Stimulated activated CD4-positive, alpha-beta T cell treated with anti-CD3 and anti-CD28 coated beads, TNF-alpha, amount 100 ng/mL, for 24 hours (primary cell): ENCODE data around the gene RAP1GAP2.
A peak's percentile ranks its signal among the peaks of the same experiment; 100 is the strongest.
"Not testable (repeated sequence)": the region's sequence is repeated elsewhere in the genome, so short reads cannot be mapped to it uniquely, and the experiment has no call there.

Experiments used
- DNase-seq, 3 experiments: peaks; one replicate each; pipeline ENCODE4 v3.0.0-alpha.2; 2020; ENCODE audit warnings: low read depth in 3 of 3

Gene RAP1GAP2

GRCh38 chr17:3039736-3040135 is 243.5 kb downstream of the RAP1GAP2 start:
- no peak for DNase-seq

GRCh38 chr17:3040882-3041281 is 244.6 kb downstream of the RAP1GAP2 start:
- DNase-seq = no peak

- DNase-seq = peak in 1 of 3 experiments; percentile 22
Measured at GRCh38 chr17:3043737-3044365, 247.6 kb downstream of the RAP1GAP2 start.

GRCh38 chr17:3046753-3047152 is 250.5 kb downstream of the RAP1GAP2 start:
- DNase-seq = no peak

GRCh38 chr17:3048727-3049471 is 252.7 kb downstream of the RAP1GAP2 start:
- DNase-seq = peak; percentile 83 to 94 (median 91)

- DNase-seq = no peak
Measured at GRCh38 chr17:3049705-3050295, 253.6 kb downstream of the RAP1GAP2 start.

GRCh38 chr17:3054868-3055267 is 258.6 kb downstream of the RAP1GAP2 start:
- not testable (repeated sequence) for DNase-seq

- DNase-seq = not testable (repeated sequence)
Measured at GRCh38 chr17:3062824-3063377, 266.7 kb downstream of the RAP1GAP2 start.

- not testable (repeated sequence) for DNase-seq
Measured at GRCh38 chr17:3063507-3063906, 267.3 kb downstream of the RAP1GAP2 start, which contains the start of gene OR1D5. Gene OR1D5, minus strand, starts transcription at chr17:3063607. Its CDS starts 0 bp downstream, at chr17:3063607.

GRCh38 chr17:3065192-3065591 is 269.0 kb downstream of the RAP1GAP2 start:
- not testable (repeated sequence) for DNase-seq

- DNase-seq = not testable (repeated sequence)
Measured at GRCh38 chr17:3073850-3074249, 277.6 kb downstream of the RAP1GAP2 start.
